K562 (cell line): ENCODE results near the gene STIM1. TPM values are rescaled to one million over a fixed set of nuclear protein-coding genes. Genes with fewer than 3 reads are reported as not detected.

Experiments used
- ATAC-seq: fragments of 200-7000 bp; cut with Tn5 transposase; 3 replicates; pipeline ENCODE4 v1.9.1; 2020; ENCODE audit warnings: moderate library complexity
- BruUV-seq: library from RNA; stranded (reverse); fragments of 400-500 nt; replicated peaks from 2 replicates; lab custom pipeline; 2021; lab: Mats Ljungman, UMichigan
- CTCF ChIA-PET: fragments of 300-600 bp; formaldehyde crosslinking; extraction: SDS; loops from one replicate; lab custom pipeline; 2021; ENCODE audit warnings: low intra/inter-chr PET ratio; lab: Yijun Ruan, JAX
- POLR2A ChIA-PET: fragments of 300-600, 350-650 bp; sonication (Branson Sonifier 250); formaldehyde crosslinking; extraction: SDS; loops from one replicate; lab custom pipeline; 2021; ENCODE audit warnings: antibody characterized with exemption, inconsistent platforms; lab: Yijun Ruan, JAX
- DNase-seq, 4 experiments: peaks; one replicate each; pipeline versions ENCODE4 v3.0.0 to v3.0.0-alpha.2; 2011 to 2018; ENCODE audit warnings: low spot score in 3 of 4, mixed read lengths in 3 of 4; ENCODE audit errors: extremely low read depth in 1 of 4
- FAIRE-seq: peaks from 2 replicates; lab custom pipeline; 2011; peaks lifted over from hg19 to GRCh38; lab: Jason Lieb, UNC
- H2AFZ ChIP-seq: 2 replicates; pipeline ENCODE4 v1.6.0; 2011; ENCODE audit warnings: low read depth, low read length, control low read depth, inconsistent platforms
- H3K27ac ChIP-seq: fragments of 200-600 bp; 3 replicates; pipeline ENCODE4 v1.8.0; 2011; ENCODE audit warnings: low read depth, mild to moderate bottlenecking, control low read depth, inconsistent platforms, low read length, moderate library complexity, mixed read lengths; ENCODE audit errors: extremely low read depth
- H3K27me3 ChIP-seq, 2 experiments: fragments of 300-600 bp in 1 of 2; 2 replicates in 1 of 2; 3 replicates in 1 of 2; pipeline versions ENCODE4 v1.6.0 to v1.8.0; 2011; ENCODE audit warnings: inconsistent platforms in 2 of 2, low read length in 2 of 2, mild to moderate bottlenecking in 1 of 2, mixed read lengths in 1 of 2, moderate library complexity in 1 of 2; ENCODE audit not compliant: control insufficient read depth in 2 of 2, insufficient read depth in 2 of 2
- H3K36me3 ChIP-seq: fragments of 300-600 bp; 3 replicates; pipeline ENCODE4 v1.8.0; 2011; ENCODE audit warnings: mild to moderate bottlenecking, low read length, inconsistent platforms; ENCODE audit not compliant: control insufficient read depth, insufficient read depth
- H3K4me1 ChIP-seq, 2 experiments: fragments of 200-600 bp in 1 of 2; replicated peaks in 1 of 2; 2 replicates in 1 of 2; 3 replicates in 1 of 2; pipeline versions ENCODE4 v1.5.1 to v1.8.0; 2011; ENCODE audit warnings: inconsistent platforms in 2 of 2, low read length in 2 of 2, mild to moderate bottlenecking in 1 of 2, mixed read lengths in 1 of 2, moderate library complexity in 1 of 2; ENCODE audit not compliant: control insufficient read depth in 2 of 2, insufficient read depth in 2 of 2
- H3K4me2 ChIP-seq: 2 replicates; pipeline ENCODE4 v1.6.1; 2011; ENCODE audit warnings: low read length, control low read depth, inconsistent platforms, mixed read lengths; ENCODE audit not compliant: insufficient read depth
- H3K4me3 ChIP-seq: fragments of 200-600 bp; sonication (generic), shearing (Covaris generic); 2 replicates; pipeline ENCODE4 v1.5.1; 2016; ENCODE audit warnings: control low read depth, inconsistent platforms
- H3K79me2 ChIP-seq: fragments of 200-600 bp; 3 replicates; pipeline ENCODE4 v1.8.0; 2011; ENCODE audit warnings: low read length, inconsistent platforms; ENCODE audit not compliant: control insufficient read depth, insufficient read depth
- H3K9ac ChIP-seq, 2 experiments: 2 replicates each; pipeline versions ENCODE4 v1.6.0 to v1.6.1; 2011; ENCODE audit warnings: low read depth in 2 of 2, low read length in 2 of 2, control low read depth in 1 of 2, inconsistent platforms in 1 of 2, mild to moderate bottlenecking in 1 of 2, mixed read lengths in 1 of 2; ENCODE audit not compliant: insufficient read depth in 1 of 2
- H3K9me1 ChIP-seq: one replicate; pipeline ENCODE4 v1.6.0; 2011; ENCODE audit warnings: inconsistent platforms, mild to moderate bottlenecking, low read length, moderate library complexity; ENCODE audit not compliant: control insufficient read depth, insufficient read depth
- H3K9me3 ChIP-seq: replicated peaks from 2 replicates; pipeline ENCODE4 v1.5.1; 2011; ENCODE audit warnings: low read depth, low read length, inconsistent platforms; ENCODE audit not compliant: control insufficient read depth, insufficient read depth
- H4K20me1 ChIP-seq: replicated peaks from 2 replicates; pipeline ENCODE4 v1.6.1; 2011; ENCODE audit warnings: low read length, inconsistent platforms, mixed read lengths; ENCODE audit not compliant: control insufficient read depth, insufficient read depth
- CAMTA2 ChIP-seq: fragments of 250-450 bp; sonication (Bioruptor Pico); conservative IDR thresholded peaks from 2 replicates; pipeline ENCODE4 v1.5.1; 2022
- CXXC5 ChIP-seq: fragments of 250-450 bp; sonication (Bioruptor Pico); IDR thresholded peaks from 2 replicates; pipeline ENCODE4 v1.8.0; 2022; ENCODE audit warnings: inconsistent platforms, mild to moderate bottlenecking, moderate library complexity
- DPF2 ChIP-seq: fragments of 450-650 bp; IDR thresholded peaks from 2 replicates; pipeline ENCODE4 v1.6.1; 2016
- NFE2 ChIP-seq: IDR thresholded peaks from 2 replicates; pipeline ENCODE4 v1.6.1; 2014; ENCODE audit warnings: antibody characterized with exemption, low read depth
- RCOR1 ChIP-seq, 2 experiments: IDR thresholded peaks; 2 replicates each; pipeline ENCODE4 v1.6.1; 2012; ENCODE audit warnings: low read depth in 2 of 2, low read length in 2 of 2, borderline replicate concordance in 1 of 2, improper control_type of control experiment in 1 of 2
- SMAD3 ChIP-seq: fragments of 450-650 bp; formaldehyde crosslinking; conservative IDR thresholded peaks from 2 replicates; pipeline ENCODE4 v1.4.0; 2020; ENCODE audit warnings: mild to moderate bottlenecking
- YY1 ChIP-seq, 3 experiments: IDR thresholded peaks; 2 replicates each; pipeline ENCODE4 v1.6.1; 2011; ENCODE audit warnings: low read length in 2 of 3, mild to moderate bottlenecking in 2 of 3, moderate library complexity in 2 of 3, borderline replicate concordance in 1 of 3, control low read depth in 1 of 3, low read depth in 1 of 3; ENCODE audit not compliant: insufficient read depth in 3 of 3, insufficient replicate concordance in 2 of 3, control insufficient read depth in 1 of 3, insufficient read length in 1 of 3; ENCODE audit errors: extremely low read depth in 1 of 3
- ZNF146 ChIP-seq: IDR thresholded peaks from one replicate; pipeline ENCODE4 v1.6.1; 2018; ENCODE audit warnings: missing compliant biosample characterization; ENCODE audit not compliant: unreplicated experiment
- WGBS: fragments of 100-300 bp; shearing (Covaris generic); methylation state at CpG from one replicate; pipeline ENCODE4 v1.1.6; 2016; ENCODE audit warnings: low coverage, mixed read lengths; ENCODE audit not compliant: insufficient coverage; ENCODE audit errors: missing lambda C conversion rate; 5-methylcytosine and 5-hydroxymethylcytosine counted together
- in situ Hi-C: fragments of 300-500 bp; cut with MboI; formaldehyde crosslinking; loops from 4 replicates; pipeline ENCODE4 v1.15.0; 2018; ENCODE audit warnings: inconsistent platforms, mixed read lengths
- intact Hi-C: fragments of 100-400 bp; cut with micrococcal nuclease; formaldehyde crosslinking; loops from 2 replicates; pipeline ENCODE4 v1.14.2; 2022
- polyA plus RNA-seq, 8 experiments: library from polyadenylated mRNA; depleted of rRNA in 4 of 8; stranded (reverse) in 5 of 8; unstranded in 3 of 8; fragments of >200 nt; fragmentation: Nextera tagmentation in 2 of 8; fragmentation: Illumina TruSeq in 1 of 8; extraction: Ambion mirVana in 2 of 8; extraction: Trizol in 1 of 8; gene quantifications; 2 replicates each; pipeline versions ENCODE4 v1.2.1 to v1.2.3, GENCODE V29; 2011 to 2014; ENCODE audit warnings: inconsistent platforms in 1 of 8, missing spikeins in 1 of 8
- total RNA-seq, 7 experiments: library from RNA; depleted of rRNA in 6 of 7; stranded (reverse); fragments of >200 nt in 6 of 7; fragmentation: Illumina TruSeq in 2 of 7; extraction: Trizol in 2 of 7; gene quantifications; 2 replicates each; pipeline versions ENCODE4 v1.2.1 to v1.2.3, GENCODE V29; 2011 to 2021; ENCODE audit warnings: low replicate concordance in 1 of 7

Gene STIM1
- total and polyA plus RNA-seq, 9 of the 15 experiments (the other 6 are each of a cell fraction or from before 2014, with no cell fraction given): 7.7 to 50.5 (median 22.5) TPM

DNA sequence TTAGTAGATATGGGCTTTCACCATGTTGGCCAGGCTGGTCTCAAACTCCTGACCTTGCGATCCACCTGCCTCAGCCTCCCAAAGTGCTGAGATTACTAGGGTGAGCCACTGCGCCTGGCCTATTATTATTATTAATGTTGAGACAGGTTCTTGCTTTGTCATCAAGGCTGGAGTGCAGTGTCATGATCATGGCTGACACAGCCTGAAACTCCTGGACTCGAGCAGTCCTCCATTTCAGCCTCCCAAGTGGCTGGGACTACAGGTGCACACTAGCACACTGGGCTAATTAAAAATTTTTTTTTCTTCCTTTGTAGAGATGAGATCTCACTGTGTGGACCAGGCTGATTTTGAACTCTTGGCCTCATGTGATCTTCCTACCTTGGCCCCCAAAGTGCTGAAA is 102.0 kb downstream of the STIM1 start (continued):
- TF ChIP-seq NFE2: peak; percentile 77
- TF ChIP-seq DPF2: 0 out of 2 replicates have a peak, but pooled peaks have one; percentile 30
- TF ChIP-seq ZNF146 (CRISPR knock-in tag): no peak
- peak in 2 of 3 experiments; percentile 43 to 82 for TF ChIP-seq YY1 (IDR thresholded peaks at IDR 0.05; ENCODE audit: borderline replicate concordance in 1 of 3, control insufficient read depth in 1 of 3, extremely low read depth in 1 of 3, insufficient read depth in 3 of 3, insufficient read length in 1 of 3, insufficient replicate concordance in 2 of 3, low read depth in 1 of 3, low read length in 2 of 3)
- TF ChIP-seq SMAD3 (CRISPR knock-in tag): no peak
- TF ChIP-seq CXXC5 (CRISPR knock-in tag): 0 out of 2 replicates have a peak, but pooled peaks have one; percentile 14
- no peak for TF ChIP-seq RCOR1 (IDR thresholded peaks at IDR 0.05; ENCODE audit: borderline replicate concordance in 1 of 2, low read depth in 2 of 2, low read length in 2 of 2)

DNA sequence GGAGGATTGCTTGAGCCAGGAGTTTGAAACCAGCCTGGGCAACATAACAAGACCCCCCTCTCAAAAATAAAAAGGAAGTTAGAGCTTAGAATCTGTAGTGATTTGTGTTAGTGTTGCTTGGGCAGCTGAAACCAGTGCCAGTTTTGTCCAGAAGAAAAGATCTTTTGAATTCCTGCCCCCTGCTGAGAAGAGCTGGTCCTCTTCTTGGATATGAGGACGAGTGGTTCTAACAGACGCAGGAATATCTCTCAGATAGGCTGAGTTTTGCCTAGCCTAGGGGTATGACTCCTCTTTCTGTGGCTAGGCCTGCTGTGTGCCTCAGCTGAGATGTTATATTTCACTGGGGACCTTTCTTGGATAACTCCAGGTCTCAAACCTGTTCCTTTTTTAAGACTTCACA is 102.8 kb downstream of the STIM1 start:
- in situ Hi-C loops: no loop called here
- H2AFZ ChIP-seq: no peak overlapping the region
- FAIRE-seq: no peak
- no peaks in the 10 kb centered on the region for H3K9me3 ChIP-seq
- TF ChIP-seq CAMTA2: no peak
- 0 out of 2 replicates have a peak, but pooled peaks have one; percentile 2 for TF ChIP-seq CXXC5 (CRISPR knock-in tag)
- TF ChIP-seq, all 486 proteins: peak for 1
- no TSS peak for BruUV-seq
- no peak overlapping the region for H3K4me3 ChIP-seq
- ATAC-seq (peak; percentile 9; the same call in 1 of the 3 replicates), DNase-seq (no peak)
- CTCF ChIA-PET: no interaction called here
- H3K4me1 ChIP-seq: peaks cover 12 to 43% of the 10 kb centered on the region in 2 experiments
- no peak overlapping the region for H3K4me2 ChIP-seq
- POLR2A ChIA-PET: interaction anchor here (0.7 to 1.2 kb wide), 7 partner anchors 11 to 137 kb away, joined by 3 to 4 read pairs (median 3); no protein-coding TSS in a partner anchor
- H3K79me2 ChIP-seq: peaks cover 44% of the 10 kb centered on the region
- 0 out of 3 replicates have a peak overlapping the region, but pooled peaks have one; percentile 15 for H3K27ac ChIP-seq
- 69% methylated on average over 2 of the region's 2 CpGs for WGBS
- no peaks in the 10 kb centered on the region for H3K36me3 ChIP-seq
- H4K20me1 ChIP-seq: no peaks in the 10 kb centered on the region
- intact Hi-C loops: loop anchor here (2.0 kb wide), 1 partner anchor 109 kb away; no protein-coding TSS in a partner anchor
- H3K9me1 ChIP-seq: no peaks in the 10 kb centered on the region
- H3K9ac ChIP-seq: peak overlapping the region in 1 of 2 experiments; percentile 8; a peak in 1 of 4 replicates
- H3K27me3 ChIP-seq: no peaks in the 10 kb centered on the region
